Activated naive CD8-positive, alpha-beta T cell treated with anti-CD3 and anti-CD28 coated beads, Interleukin-2, amount 50 U/mL, for 24 hours (primary cell): ENCODE data around the gene LRIG1.
A peak's percentile ranks its signal among the peaks of the same experiment; 100 is the strongest.

Source experiments
- ATAC-seq: fragments of 150-1000 bp; cut with Tn5 transposase; one replicate; pipeline ENCODE4 v1.10.0; 2021
- DNase-seq: peaks from one replicate; pipeline ENCODE4 v3.0.0; 2021
- H3K27ac Mint-ChIP-seq: one replicate; pipeline ENCODE4 v1.8.0; 2021; ENCODE audit warnings: mild to moderate bottlenecking, mixed read lengths
- H3K27me3 Mint-ChIP-seq: one replicate; pipeline ENCODE4 v1.8.0; 2021; ENCODE audit warnings: mixed read lengths
- H3K36me3 Mint-ChIP-seq: one replicate; pipeline ENCODE4 v1.8.0; 2021; ENCODE audit warnings: low read depth, mixed read lengths
- H3K4me1 Mint-ChIP-seq: one replicate; pipeline ENCODE4 v1.8.0; 2021; ENCODE audit warnings: mixed read lengths
- H3K4me3 Mint-ChIP-seq: one replicate; pipeline ENCODE4 v1.8.0; 2021; ENCODE audit warnings: mild to moderate bottlenecking, moderate library complexity, mixed read lengths
- H3K9me3 Mint-ChIP-seq: one replicate; pipeline ENCODE4 v1.8.0; 2021; ENCODE audit warnings: mixed read lengths

Gene LRIG1

GRCh38 chr3:66487465-66487864 is 13.4 kb downstream of the LRIG1 start:
- peaks cover 7% of the 10 kb centered on the region for H3K36me3 Mint-ChIP-seq
- peaks cover 7% of the 10 kb centered on the region for H3K27me3 Mint-ChIP-seq
- H3K27ac Mint-ChIP-seq = peak overlapping the region; percentile 34
- H3K9me3 Mint-ChIP-seq = no peaks in the 10 kb centered on the region
- no peak overlapping the region for H3K4me3 Mint-ChIP-seq
- no peak for ATAC-seq
- no peak for DNase-seq
- H3K4me1 Mint-ChIP-seq = peaks cover 78% of the 10 kb centered on the region

- Mint-ChIP-seq H3K9me3 (no peaks in the 10 kb centered on the region), H3K27me3 (peaks cover 3% of the 10 kb centered on the region), H3K4me1 (peaks cover 79% of the 10 kb centered on the region), H3K4me3 (no peak overlapping the region), H3K36me3 (peaks cover 7% of the 10 kb centered on the region), H3K27ac (peak overlapping the region; percentile 53)
- ATAC-seq = no peak
- DNase-seq = no peak
Observed at GRCh38 chr3:66486646-66487045, 14.2 kb downstream of the LRIG1 start.

GRCh38 chr3:66486202-66486601 is 14.6 kb downstream of the LRIG1 start:
- Mint-ChIP-seq H3K4me1 (peaks cover 82% of the 10 kb centered on the region), H3K27me3 (peaks cover 3% of the 10 kb centered on the region), H3K36me3 (peaks cover 7% of the 10 kb centered on the region), H3K4me3 (no peak overlapping the region), H3K9me3 (no peaks in the 10 kb centered on the region), H3K27ac (no peak overlapping the region)
- ATAC-seq (no peak), DNase-seq (no peak)

DNA sequence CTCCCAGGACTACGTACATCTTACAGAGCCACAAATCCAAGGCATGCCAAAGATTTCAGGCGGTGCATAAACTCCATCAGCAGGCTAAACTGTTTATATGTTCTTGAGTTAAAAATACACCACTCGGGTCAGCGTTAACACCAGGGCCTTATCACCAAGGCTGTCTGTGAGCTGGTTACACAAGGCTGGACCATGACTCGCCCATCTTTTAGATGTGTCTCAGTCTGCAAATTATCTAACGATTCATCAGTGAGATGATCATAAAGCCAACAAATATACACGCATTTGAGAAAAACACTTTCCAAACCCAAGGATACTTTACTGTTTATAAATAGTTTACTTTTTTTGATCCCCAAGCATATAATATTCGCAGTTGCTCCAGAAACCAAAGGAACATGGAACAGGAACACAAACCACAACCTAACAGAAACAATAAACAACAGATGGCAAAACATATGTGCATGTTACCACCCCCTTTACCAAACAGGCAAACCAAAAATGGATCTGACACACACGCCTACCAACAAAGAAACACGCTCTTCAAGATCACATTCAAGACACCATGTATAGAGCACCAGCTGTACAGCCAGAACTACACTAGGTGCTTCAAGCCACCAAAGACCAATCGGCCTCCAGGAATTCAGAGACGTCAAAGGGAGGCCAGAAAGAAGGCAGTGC is 15.4 kb downstream of the LRIG1 start:
- no peak overlapping the region for H3K4me3 Mint-ChIP-seq
- ATAC-seq = no peak
- no peaks in the 10 kb centered on the region for H3K9me3 Mint-ChIP-seq
- H3K4me1 Mint-ChIP-seq = peaks cover 84% of the 10 kb centered on the region
- H3K27ac Mint-ChIP-seq = no peak overlapping the region
- peaks cover 3% of the 10 kb centered on the region for H3K27me3 Mint-ChIP-seq
- DNase-seq = no peak
- H3K36me3 Mint-ChIP-seq = peaks cover 9% of the 10 kb centered on the region

DNA sequence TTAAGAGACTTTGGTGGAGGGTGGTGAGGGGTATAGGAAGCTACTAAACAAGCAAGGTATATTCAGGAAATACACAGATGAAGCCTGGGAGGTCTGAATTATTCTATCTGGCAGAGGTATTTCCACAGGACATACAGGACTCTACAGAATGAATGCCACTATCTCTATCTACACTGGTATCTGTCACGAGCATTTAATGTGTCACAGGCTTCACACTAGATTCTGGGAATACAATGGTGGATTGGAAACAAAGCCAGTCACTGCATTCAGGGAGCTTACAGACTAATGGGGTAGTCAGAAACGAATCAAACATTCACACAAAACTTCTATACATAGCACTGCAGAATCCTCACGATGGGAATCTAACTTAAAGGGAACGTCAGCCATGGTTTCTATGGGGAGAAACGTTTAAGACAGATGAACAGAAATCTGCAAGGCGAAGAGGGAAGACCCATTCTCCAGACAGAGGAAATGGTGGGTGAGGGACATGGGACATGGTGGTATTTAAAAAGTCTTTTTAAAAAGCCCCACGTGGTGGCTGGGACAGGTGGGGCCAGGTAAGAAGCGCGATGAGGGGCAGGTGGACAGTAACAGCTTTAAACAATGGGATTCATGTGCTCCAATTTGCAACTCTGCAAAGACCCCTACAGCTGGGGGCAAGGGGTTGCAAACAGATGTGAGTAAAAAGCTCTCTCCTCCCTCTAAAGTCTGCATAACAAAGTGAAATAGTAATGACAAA is 16.5 kb downstream of the LRIG1 start:
- Mint-ChIP-seq H3K4me3 (no peak overlapping the region), H3K27me3 (peaks cover 3% of the 10 kb centered on the region), H3K36me3 (peaks cover 15% of the 10 kb centered on the region), H3K27ac (peak overlapping the region; percentile 23), H3K4me1 (peaks cover 84% of the 10 kb centered on the region), H3K9me3 (peaks cover 6% of the 10 kb centered on the region)
- no peak for ATAC-seq
- DNase-seq = no peak

DNA sequence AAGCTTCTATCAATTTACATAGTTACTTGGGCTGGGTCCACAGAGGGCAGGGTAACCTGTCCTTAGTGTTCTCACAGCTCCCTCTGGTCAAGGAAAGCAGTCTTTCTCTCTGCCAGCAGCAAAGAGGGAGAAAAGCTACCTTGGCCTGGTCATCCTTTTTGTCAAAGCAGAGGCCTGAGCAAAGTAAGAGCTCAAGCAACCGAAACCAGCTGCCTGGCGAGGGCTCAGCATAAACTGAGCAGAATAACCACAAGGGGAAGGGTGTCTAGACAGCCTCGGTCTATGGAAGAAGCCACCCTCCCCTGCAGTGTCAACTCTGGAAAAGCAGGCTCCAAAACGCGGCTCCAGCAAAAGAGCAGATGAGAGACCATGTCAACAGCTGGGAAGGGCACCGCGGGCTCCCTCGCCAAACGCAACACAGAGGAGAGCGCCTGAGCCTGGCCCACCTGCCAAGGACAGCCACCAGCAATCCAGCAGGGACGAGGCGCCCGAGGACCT is 17.4 kb downstream of the LRIG1 start:
- DNase-seq = no peak
- Mint-ChIP-seq H3K27ac (peak overlapping the region; percentile 21), H3K36me3 (peaks cover 16% of the 10 kb centered on the region), H3K27me3 (peaks cover 3% of the 10 kb centered on the region), H3K4me1 (peaks cover 83% of the 10 kb centered on the region), H3K9me3 (peaks cover 10% of the 10 kb centered on the region), H3K4me3 (no peak overlapping the region)
- no peak for ATAC-seq

- peaks cover 16% of the 10 kb centered on the region for H3K36me3 Mint-ChIP-seq
- DNase-seq (no peak), ATAC-seq (no peak)
- H3K9me3 Mint-ChIP-seq = peaks cover 10% of the 10 kb centered on the region
- H3K4me3 Mint-ChIP-seq = no peak overlapping the region
- H3K27me3 Mint-ChIP-seq = peaks cover 3% of the 10 kb centered on the region
- no peak overlapping the region for H3K27ac Mint-ChIP-seq
- peaks cover 85% of the 10 kb centered on the region for H3K4me1 Mint-ChIP-seq
Observed at GRCh38 chr3:66483006-66483405, 17.8 kb downstream of the LRIG1 start.

DNA sequence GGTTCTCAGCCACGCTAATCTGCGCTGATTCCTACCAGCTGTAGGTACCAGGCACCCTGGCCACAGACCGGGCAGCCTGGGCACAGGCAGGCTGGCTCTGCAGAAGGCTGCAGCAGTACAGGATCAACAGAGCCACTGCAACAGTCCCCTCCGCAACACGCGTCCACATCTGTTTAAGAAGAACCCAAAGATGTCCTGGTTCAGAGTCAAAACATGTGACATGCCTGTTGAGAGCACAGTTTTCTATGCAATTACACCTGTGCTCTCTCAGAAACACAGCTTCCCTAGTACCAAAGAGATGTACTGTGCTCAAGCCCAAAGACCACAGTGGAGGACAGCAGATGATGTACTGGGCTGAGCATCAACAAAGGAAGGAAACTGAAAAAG is 18.8 kb downstream of the LRIG1 start:
- no peak overlapping the region for H3K27ac Mint-ChIP-seq
- H3K36me3 Mint-ChIP-seq = peaks cover 14% of the 10 kb centered on the region
- H3K27me3 Mint-ChIP-seq = peaks cover 3% of the 10 kb centered on the region
- DNase-seq = no peak
- no peak overlapping the region for H3K4me3 Mint-ChIP-seq
- H3K4me1 Mint-ChIP-seq = peaks cover 85% of the 10 kb centered on the region
- ATAC-seq = no peak
- H3K9me3 Mint-ChIP-seq = peaks cover 10% of the 10 kb centered on the region

- ATAC-seq = peak; percentile 27
- peaks cover 10% of the 10 kb centered on the region for H3K9me3 Mint-ChIP-seq
Observed at GRCh38 chr3:66481071-66482017, 19.5 kb downstream of the LRIG1 start.

GRCh38 chr3:66480666-66481065 is 20.2 kb downstream of the LRIG1 start:
- peak overlapping the region; percentile 90 for H3K27ac Mint-ChIP-seq
- H3K36me3 Mint-ChIP-seq = peaks cover 14% of the 10 kb centered on the region
- H3K27me3 Mint-ChIP-seq = peaks cover 3% of the 10 kb centered on the region
- peaks cover 72% of the 10 kb centered on the region for H3K4me1 Mint-ChIP-seq
- DNase-seq (peak; percentile 38), ATAC-seq (peak; percentile 73)
- H3K4me3 Mint-ChIP-seq = peak overlapping the region; percentile 56
- peaks cover 10% of the 10 kb centered on the region for H3K9me3 Mint-ChIP-seq

More at GRCh38 chr3:66481071-66482017, 19.5 kb downstream of the LRIG1 start:
- H3K4me3 Mint-ChIP-seq = peak overlapping the region; percentile 56
- peaks cover 3% of the 10 kb centered on the region for H3K27me3 Mint-ChIP-seq
- H3K36me3 Mint-ChIP-seq = peaks cover 14% of the 10 kb centered on the region
- peaks cover 79% of the 10 kb centered on the region for H3K4me1 Mint-ChIP-seq
- H3K27ac Mint-ChIP-seq = peak overlapping the region; percentile 90
- DNase-seq = no peak

DNA sequence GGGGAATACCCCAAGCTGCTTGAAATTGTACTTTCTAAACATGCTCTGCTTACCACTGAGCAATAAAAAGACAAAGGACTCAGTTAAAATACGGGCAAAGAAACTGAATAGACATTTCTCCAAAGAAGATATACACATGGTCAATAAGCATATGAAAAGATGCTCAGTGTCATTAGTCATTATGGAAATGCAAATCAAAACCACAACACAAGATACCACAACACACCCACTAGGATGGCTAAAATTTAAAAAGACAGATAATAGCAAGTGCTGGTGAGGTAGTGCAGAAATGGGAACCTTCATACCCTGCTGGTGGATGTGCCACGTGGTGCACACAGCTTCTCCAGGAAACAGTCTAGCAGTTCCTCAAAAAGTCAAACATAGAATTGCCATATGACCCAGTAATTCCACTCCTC is 21.3 kb downstream of the LRIG1 start:
- peak; percentile 58 for ATAC-seq
- peaks cover 11% of the 10 kb centered on the region for H3K36me3 Mint-ChIP-seq
- peaks cover 3% of the 10 kb centered on the region for H3K27me3 Mint-ChIP-seq
- H3K9me3 Mint-ChIP-seq = peaks cover 10% of the 10 kb centered on the region
- no peak for DNase-seq
- peaks cover 70% of the 10 kb centered on the region for H3K4me1 Mint-ChIP-seq
- peak overlapping the region; percentile 56 for H3K4me3 Mint-ChIP-seq
- H3K27ac Mint-ChIP-seq = peak overlapping the region; percentile 90

DNA sequence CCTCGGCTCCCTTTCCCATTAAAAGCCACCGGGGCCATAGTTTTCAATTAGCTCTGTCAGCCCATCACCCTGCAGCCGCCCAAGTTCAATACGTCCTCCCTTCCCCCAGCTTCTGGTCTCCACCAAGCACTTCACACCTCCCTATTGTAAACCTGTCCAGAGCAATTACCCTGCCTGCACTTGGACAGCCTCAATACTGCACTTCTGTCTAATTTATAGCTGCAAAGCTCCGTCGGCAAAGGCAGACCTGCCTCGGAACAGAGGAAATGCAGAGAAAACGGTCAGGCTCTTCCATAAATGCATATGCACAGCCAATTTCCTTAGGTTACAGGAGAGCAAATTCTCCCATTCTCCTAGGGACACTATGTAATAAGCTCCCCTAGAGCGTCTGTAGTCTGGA is 21.9 kb downstream of the LRIG1 start:
- peaks cover 11% of the 10 kb centered on the region for H3K36me3 Mint-ChIP-seq
- no peak overlapping the region for H3K4me3 Mint-ChIP-seq
- peaks cover 10% of the 10 kb centered on the region for H3K9me3 Mint-ChIP-seq
- peaks cover 64% of the 10 kb centered on the region for H3K4me1 Mint-ChIP-seq
- ATAC-seq (no peak), DNase-seq (no peak)
- H3K27me3 Mint-ChIP-seq = no peaks in the 10 kb centered on the region
- H3K27ac Mint-ChIP-seq = no peak overlapping the region

DNA sequence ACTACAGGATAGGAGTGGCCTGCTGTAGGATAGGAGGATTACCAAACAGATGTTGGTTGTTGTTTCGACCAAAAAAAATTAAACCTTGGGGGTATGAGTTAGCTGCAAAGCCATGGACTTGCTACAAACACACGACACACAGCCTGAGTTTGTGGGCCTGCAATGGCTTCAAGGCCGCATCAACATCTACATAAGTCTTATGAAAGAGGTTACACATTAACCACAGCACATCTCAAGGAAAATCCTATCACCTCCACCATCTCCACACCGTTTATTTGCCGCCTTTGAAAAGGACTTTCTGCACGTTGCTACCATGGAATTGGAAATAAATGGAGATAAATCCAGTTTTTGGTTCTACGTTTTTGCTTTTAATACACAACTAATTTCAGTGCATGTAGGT is 23.0 kb downstream of the LRIG1 start:
- ATAC-seq = no peak
- H3K4me3 Mint-ChIP-seq = no peak overlapping the region

GRCh38 chr3:66476852-66477381 is 23.9 kb downstream of the LRIG1 start:
- H3K27me3 Mint-ChIP-seq = no peaks in the 10 kb centered on the region
- H3K27ac Mint-ChIP-seq = no peak overlapping the region
- H3K4me3 Mint-ChIP-seq = no peak overlapping the region
- H3K9me3 Mint-ChIP-seq = peaks cover 10% of the 10 kb centered on the region
- DNase-seq (no peak), ATAC-seq (no peak)
- H3K4me1 Mint-ChIP-seq = peaks cover 46% of the 10 kb centered on the region
- peaks cover 11% of the 10 kb centered on the region for H3K36me3 Mint-ChIP-seq

More for the DNA sequence above, 23.0 kb downstream of the LRIG1 start:
- no peak overlapping the region for H3K27ac Mint-ChIP-seq
- H3K9me3 Mint-ChIP-seq = peaks cover 10% of the 10 kb centered on the region
- H3K27me3 Mint-ChIP-seq = no peaks in the 10 kb centered on the region
- H3K4me1 Mint-ChIP-seq = peaks cover 53% of the 10 kb centered on the region
- no peak for DNase-seq
- H3K36me3 Mint-ChIP-seq = peaks cover 11% of the 10 kb centered on the region
